GM21737 (cell line): ENCODE results near the gene DSTN.

Source experiments
- ATAC-seq: cut with Tn5 transposase; IDR thresholded peaks from one replicate; pipeline ENCODE4 v1.9.1; 2021; ENCODE audit warnings: mild to moderate bottlenecking, moderate library complexity; ENCODE audit not compliant: unreplicated experiment

Gene DSTN

DNA sequence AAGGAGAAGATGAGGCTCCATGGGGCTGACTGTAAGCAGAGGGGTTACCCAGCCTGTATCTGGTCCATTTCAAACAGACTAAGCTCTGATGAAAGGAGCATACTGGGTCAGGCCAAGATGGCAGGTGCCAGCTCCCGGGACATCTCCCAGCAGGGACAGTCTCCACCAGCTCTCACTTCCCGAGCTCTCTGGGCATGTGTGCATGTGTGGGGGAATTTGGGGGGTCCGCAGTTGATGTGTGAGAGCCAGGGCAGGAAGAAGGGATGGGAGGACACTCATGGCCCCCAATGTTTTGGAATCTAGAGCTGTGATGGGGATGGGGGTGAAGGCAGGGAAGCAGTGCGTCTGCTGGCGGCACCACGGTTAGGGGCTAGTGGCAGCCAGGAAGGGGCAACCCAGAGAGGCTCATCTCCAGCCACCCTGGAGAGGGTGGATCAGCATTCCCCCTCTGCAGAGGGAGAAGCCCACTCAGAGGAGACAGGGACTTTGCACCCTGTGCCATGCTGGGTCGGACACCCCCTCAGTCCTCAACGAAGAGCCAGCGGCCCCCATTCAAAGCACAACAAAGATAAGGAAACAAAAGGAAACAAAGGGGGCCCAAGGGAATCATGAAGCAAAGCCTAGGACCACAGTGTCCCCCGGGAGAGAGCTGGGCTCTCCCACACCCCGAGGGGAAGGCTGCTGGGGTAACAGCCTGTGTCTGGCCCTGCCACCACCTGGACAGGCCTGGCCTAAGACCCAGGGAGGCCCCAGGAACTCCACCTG lies 52.4 kb downstream of the DSTN start:
- no peak for ATAC-seq

DNA sequence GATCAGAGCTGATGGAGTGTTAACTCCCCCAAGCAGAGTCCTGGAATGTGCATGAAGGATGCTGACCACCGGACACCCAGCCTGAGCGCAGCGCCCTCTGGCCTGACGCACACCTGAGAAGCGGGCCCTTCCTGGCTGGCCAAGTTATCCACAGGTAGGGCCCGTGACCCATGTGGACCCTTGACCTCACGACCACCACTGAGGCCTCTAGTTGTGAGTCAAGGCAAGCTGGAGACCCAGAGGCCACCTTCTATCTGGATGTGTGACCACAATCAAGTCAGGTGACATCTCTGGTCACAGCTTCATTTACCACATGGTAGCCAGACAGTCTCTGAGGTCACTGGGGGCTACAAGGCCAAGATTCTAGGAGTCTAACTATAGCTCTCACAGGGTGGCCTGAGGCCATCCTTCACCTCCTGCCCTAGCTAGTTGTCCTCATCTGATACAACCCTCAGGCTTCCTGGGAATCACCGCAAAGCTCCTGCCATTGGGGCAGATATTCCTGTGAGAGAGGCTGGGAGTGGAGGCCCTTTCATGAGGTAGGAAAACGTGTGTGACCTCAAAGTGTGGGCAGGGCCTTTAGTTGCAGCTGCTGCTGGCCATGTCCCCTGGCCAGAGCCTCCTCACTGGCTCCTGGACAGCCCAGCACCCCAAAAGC lies 53.1 kb downstream of the DSTN start:
- no peak for ATAC-seq

DNA sequence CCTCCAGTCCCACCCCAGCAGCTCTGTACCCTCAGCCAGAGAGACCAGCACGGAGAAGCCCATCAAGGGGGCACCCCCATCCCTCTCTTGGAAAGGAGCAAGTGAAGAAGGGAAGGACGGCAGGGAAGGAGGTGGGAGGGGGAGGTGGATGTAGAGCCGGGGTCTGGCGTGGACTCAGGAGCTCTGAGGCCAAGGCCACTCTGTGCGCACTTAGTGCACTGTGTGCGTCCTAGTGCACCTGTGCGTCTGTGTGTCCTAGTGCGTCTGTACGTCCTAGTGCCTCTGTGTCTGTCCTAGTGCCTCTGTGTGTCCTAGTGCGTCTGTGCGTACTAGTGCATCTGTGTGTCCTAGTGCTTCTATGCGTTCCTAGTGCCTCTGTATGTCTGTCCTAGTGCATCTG lies 54.2 kb downstream of the DSTN start:
- ATAC-seq: no peak

DNA sequence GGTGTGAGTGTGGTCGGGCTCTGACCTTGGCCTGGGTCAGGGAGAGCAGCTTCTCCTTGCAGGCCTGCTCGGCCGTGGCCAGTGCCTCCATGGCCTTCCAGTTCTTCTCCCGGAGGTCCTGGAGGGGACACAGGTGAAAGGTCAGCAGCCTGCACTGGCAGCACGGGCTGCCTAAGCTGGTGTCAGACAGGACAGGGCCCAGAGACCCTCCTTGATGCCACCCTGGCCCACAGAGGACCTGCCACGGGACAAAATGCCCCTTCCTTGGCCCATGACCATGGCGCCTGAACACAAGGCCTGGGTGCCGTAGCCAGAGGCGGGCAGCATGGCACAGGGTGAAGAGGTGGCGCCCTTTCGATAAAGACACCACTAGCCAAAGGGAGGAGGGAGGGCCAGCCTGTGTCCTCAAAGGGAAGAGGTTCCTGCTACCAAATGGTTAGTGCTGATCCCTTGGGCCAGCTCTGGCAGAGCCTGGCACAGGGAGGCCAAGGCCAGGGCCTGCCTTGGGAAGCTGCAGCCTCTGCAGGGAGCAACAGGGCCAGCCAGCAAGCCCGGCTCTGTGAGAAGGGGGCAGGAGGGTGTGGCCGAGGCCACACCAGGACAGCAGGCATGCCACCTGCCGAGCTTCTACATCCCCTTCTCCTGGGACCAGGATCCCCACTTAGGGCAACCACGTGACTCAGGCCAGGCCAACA lies 54.8 kb downstream of the DSTN start:
- ATAC-seq: no peak

DNA sequence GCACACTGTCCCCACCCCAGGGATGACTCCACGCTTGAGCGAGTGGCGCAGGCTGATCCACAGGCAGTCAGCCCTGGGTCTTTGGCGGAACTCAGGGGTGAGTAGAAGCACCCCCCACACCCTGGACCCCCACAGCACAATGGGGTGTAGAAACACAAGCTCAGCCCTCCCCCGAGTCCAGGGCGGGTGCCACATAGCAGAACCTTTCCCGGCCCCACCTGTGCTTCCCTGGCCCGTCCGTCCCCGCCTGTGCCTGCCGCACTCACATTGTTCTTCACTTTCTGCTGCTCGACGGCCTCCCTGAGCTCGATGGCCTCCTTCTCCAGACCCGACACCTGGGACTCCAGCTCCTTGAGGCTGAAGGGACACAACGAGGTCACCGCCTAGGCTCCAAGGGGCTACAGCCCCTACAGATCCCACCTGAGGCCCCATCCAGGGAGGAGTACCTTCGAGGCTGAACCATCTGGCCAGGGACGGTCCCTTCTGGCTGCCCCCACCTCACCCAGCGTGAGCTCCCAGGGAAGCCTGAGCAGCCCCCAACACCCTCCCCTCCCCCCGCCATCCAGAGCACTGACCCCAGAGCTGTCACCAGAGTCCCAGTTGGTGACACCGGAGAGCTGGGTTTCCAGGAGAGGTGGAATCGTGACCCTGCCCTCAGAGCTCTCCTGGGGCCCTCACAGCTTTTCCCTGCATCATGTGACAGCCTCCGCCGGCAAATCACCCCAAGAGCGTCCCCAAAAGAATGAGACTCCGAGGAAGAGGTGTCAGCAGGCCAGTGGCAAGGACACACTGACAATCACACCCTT lies 55.6 kb downstream of the DSTN start:
- ATAC-seq: no peak

DNA sequence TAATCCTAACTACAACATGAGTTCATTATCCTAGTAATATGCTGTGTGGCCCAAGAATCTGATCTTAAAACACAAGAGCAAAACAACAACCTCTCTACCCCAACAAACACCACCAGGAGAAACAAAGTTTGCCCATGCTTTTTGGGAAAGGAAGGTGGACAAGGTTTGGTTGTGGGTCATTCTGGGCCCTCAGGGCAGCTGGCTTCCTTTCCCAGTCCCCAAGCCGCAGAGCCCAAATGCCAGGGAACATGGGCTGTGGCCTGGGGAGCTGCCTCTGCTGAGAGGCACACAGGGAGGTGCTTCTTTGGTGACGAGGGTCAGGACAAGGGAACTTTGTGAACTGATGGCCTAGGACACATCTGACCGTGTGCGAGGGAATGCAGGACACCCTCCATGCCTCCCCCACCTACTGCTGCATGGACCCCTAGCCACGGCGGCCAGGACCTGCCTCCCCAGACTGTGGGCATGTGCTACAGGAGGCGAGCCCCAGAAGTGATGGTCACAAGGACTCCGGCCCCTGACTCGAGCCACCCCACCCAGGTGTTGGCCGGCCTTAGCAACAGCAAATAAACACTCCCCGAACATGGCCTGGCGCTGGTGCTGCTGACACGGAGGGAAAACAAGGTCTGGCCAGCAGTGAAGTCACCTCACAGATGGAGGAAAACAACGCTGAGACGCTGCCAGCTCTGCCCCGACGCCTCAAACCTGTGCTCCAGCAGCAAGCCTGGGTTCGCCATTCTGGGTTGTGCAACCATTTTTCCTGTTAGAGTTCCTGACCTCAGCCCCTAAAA lies 56.5 kb downstream of the DSTN start:
- no peak for ATAC-seq

DNA sequence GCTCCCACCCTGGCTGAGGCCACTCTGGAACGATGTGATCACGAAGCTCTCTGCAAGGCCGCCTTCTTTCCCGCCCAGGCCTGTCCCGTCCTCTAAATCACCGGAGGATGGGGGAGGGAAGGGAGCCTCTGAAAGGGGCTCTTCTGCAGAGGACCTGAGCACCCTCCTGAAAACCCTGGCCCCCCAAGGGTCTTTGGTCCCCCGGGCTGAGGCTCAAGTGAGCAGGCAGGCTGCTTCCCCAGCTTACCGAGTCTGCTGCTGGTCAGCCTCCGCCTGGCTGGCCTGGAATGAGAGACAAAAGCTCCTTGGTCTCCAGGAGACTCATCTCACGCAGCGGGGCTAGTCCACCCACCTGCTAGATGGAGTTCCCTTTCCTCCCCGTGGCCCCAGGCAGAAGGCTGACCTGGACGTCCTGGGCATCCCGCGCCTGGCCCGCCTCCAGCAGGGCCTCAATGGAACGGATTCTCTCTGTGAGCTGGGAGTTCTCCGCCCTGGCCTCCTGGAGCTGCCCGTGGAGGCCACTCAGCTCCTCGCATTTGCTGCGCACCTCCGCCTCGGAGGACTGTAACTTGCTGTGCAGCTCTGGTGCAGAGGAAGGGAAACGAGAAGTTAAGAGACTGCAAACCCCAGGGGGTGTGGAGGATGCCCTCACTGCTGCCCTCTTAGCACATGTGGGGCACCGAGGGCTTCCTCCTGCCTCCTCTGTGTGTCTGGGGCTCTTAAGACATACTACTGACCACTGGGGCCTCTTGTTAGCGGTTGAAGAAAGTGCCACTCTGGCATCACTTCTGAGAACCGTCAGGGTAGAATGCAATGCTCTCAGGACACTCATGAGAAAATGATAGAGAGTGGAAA lies 57.5 kb downstream of the DSTN start:
- ATAC-seq: no peak

DNA sequence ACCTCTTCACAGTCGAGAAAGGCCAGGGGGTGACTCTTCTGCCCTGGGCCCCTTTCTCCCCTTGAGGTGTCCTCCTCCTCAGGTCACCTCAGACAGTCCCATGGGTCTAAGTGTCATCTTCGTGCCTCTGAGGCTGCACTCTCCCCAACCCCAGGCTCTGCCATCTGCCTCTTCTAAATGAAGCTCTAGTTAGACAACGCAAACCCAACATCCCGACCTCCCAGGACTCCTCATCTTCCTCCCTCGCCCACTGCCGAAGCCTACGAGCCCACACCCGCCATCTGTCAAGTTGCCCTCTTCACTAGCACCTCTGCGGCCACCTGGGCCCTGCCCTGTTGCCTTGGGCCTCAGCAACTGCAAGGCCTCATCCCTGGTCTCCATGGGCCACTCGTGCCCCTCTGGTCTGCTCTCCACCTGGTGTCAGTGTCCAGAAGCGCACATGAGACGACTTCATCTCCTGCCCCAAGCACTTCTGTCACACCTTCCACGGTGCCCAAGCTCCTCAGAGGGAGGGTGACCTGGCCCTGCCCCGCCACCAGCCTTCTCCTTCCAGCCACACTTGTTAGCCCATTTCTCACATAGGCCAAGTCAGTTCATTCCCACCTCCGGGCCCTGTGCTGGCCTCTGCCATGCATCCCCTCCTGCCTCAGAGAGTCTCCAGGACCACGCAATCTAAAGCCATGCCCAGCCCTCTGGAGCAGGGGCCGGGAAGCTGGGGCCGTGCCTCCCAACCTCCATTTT lies 58.4 kb downstream of the DSTN start:
- ATAC-seq: no peak

DNA sequence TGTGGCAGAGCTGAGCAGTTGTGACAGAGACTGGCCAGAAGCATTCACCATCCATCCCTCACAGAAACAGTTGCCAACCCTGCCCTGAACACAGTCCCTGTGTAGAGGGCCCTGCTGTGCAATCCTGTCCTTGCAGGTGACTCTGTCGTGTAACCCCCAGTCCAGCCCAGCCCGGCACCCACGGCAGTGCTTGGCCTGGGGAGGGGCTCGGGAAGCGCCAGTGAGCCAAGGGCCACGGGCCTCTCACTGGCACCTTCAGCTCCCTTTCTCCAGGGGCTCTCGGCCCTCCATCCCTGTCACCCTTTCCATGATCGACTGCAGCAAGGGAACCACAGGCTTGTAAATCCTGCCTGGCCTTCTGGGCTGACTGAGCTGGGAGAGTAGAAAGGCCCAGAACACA lies 59.1 kb downstream of the DSTN start:
- no peak for ATAC-seq

DNA sequence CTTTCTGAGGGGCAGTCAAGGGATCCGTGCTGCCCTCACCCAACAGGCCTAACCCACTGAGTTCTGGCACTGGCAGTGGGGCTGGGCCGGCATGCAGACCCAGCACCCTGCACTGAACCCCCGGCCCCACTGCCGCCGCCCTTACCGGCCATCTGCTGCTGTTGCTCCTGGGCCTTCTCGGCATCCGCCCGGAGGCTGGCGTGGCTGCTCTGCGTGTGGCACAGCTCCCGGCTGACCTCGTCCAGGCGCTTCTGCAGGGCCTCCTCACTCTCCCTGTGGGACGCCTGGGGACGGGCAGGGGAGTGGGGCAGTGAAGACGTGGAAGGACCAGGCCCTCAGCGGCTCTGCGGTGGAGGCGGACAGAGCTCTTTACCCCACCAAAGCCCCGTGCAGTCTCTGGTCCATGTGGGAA lies 59.8 kb downstream of the DSTN start:
- no peak for ATAC-seq

DNA sequence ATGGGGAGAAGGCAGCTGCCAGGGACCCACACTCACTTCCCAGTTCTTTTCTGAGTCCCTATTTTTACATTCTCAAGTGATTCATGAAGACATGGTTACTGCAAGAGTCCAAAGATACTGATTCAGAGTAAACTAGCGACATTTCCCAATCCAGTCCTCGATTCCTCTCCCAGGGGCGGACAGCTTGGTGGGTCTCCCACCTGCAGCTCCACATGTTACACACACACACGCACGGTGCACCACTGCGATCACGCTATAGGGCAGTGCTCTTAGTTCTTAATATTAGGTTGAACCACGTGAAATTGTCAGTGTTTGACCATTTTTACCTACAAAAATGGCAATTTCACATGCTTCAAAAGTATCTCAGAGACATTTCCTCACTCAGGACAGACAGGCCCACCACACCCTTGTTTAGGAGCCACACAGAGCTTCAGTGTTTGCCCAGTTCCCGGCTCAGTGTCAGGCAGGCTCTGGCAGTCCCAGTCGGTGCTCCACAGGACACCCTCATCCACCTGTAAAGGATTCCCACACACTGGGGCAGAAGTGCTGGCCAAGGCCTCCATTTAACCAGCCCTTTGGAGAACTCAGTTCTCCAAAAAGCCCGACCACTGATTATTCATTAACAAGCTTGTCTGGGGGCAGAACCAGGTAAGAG lies 60.4 kb downstream of the DSTN start:
- ATAC-seq: no peak

DNA sequence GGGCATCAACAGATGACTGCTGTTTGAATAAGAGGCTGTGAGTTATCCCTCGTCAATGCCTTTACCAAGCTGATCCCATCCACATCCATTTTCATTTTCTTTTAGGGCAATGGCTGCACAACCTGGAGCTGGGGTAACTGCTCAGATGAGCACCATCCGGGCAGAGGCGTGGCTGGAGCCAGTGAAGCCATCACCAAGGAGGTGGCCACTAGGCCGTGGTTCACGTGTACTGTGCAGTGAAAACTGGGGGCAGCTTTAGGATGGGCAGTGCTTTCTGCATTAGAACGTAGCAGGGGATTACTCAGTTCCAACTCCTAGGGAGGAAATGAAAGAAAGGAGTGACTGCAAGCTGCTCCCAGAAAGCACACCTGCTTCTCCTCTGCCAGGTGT lies 60.9 kb downstream of the DSTN start:
- no peak for ATAC-seq

DNA sequence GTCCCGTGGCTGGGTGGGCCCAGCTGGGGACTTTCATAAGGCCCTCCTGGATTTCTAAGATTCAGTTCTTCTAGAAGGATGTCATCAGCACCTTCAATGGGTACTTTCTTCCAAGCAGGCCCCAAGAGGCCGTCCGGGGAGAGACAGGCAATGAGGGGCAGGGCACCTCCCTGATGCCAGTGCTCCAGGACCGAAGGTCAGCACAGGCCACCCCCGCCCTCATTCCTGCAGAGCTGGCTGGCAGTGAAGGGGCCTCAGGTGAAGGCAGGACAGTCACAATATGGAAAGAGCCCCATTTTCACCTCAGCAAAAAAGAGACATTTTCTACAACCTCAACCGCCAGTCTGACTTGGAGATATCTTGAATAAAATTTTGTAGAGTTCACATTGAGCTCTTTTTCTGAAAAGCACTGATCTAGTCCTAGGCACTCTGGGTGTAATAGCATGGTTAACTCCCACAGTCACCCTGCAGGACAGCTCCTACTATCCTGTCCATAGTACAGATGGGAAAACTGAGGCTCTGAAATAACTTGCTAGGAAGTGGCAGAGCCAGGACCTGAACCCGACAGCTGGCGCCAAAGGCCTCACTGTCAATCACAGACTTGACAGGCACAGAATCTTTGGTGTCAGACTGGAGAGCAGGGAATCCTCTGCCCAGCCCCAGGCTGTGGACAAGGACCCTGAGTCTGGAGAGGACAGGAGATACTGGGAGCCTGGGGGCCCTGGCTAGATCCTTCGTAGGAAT lies 61.9 kb downstream of the DSTN start:
- no peak for ATAC-seq

DNA sequence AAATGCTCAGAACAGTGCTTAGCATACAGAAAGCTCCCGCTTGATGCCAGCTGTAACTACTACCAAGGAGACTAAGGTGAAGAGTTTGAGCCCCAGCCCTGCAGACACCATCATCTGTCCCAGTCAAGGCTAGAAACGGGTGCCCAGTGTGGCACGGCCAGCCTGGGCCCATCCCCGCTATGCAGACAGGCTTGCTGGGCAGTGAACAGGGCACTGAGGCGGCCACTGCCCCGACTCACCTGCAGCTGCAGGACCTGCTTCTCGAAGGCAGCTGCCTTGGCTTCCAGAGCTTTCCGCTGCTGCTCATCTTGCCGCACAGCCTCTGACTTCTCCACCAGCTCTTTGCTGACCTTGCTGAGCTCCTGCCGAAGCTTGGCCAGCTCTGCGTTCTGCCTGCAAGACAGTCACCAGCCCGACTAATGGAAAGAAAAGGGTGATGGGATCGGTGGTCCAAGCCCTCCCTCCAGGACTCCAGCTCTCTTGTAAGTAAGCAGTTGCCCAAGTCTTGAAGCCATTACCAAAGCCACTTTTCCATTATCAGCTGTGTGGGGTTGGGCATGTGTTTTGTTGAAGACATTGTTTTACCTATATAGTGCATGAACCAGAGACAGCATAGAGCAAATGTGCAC lies 63.5 kb downstream of the DSTN start:
- ATAC-seq: no peak

DNA sequence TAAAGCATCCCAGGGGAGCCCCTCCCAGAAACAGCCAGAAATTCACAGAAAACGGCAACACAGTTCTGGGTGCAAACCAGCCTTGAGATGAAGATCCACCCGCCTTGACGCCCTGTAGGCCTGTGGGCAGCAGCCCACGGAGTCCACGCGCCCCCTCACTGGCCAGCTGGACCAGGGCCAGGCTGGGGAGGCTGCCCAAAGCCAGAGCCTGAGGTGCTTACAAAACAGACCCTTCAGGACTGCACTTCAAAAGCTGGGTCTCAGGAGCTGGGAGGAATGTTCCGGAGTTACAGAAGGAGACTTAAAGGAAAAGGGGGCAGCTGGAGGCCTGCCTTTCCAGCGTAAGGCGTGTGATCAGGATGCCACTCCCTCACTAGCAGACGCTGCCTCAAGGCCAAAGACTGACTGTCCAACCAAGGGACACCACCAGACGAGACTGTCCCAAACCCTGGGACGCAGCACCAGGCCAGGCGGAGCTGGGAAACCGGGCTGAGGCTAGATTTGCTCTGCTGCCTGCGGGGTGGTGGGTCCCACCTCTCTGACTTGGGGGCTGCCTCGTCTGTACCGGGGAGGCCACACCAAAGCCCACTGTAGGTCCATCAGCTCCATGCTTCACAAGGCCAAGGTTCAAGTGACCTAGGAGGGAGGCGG lies 64.1 kb downstream of the DSTN start:
- no peak for ATAC-seq

DNA sequence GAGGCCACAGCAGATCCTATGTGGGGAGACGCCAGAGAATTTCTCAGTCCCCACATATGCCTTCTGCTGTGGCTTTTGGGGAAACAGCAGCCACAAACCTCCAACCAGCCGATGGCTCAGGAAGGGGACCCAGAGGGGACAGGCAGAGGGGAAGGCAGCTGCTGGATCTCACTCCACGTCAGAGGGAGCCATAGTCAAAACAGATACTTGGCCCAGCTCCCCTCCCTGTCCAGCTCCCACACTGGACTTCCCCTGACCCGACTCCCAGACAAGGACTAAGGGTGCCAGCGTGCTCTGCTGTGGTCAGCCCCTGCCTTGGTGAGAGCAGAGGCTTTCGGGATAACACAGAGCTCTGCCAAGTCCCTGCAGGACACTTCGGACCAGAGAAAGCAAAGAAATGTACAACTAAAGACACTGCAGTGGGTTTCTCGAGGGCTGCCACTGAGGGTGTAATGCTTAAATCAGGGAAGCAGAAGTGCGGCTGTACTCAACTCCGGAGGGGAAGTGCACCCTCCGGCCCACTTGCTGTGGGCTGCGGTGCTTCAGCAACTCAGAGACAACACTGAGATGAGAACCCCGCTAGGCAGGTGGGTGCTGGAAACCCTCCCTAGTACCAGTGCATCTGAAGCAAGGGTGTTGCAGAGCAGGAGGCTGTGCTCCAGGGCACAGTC lies 64.9 kb downstream of the DSTN start:
- no peak for ATAC-seq
